HEK293 (cell line): Measurements from ENCODE around the gene SLC35F6.

Experiments
- BCL11A ChIP-seq: fragments of 450-650 bp; formaldehyde crosslinking; IDR thresholded peaks from 2 replicates; pipeline ENCODE4 v1.5.1; 2016; ENCODE audit warnings: low read depth, missing biosample characterization, missing genetic modification characterization
- GFI1B ChIP-seq: fragments of 450-650 bp; formaldehyde crosslinking; IDR thresholded peaks from 2 replicates; pipeline ENCODE4 v1.5.1; 2016; ENCODE audit warnings: missing biosample characterization, missing genetic modification characterization
- KLF1 ChIP-seq: fragments of 450-650 bp; formaldehyde crosslinking; IDR thresholded peaks from 2 replicates; pipeline ENCODE4 v1.5.1; 2016; ENCODE audit warnings: missing biosample characterization, missing genetic modification characterization
- OSR2 ChIP-seq: fragments of 450-650 bp; formaldehyde crosslinking; IDR thresholded peaks from 2 replicates; pipeline ENCODE4 v1.5.1; 2016; ENCODE audit warnings: missing biosample characterization, missing genetic modification characterization
- PRDM1 ChIP-seq: fragments of 450-650 bp; formaldehyde crosslinking; IDR thresholded peaks from 2 replicates; pipeline ENCODE4; 2016; ENCODE audit warnings: missing biosample characterization, missing genetic modification characterization
- SALL2 ChIP-seq: fragments of 450-650 bp; formaldehyde crosslinking; IDR thresholded peaks from 2 replicates; pipeline ENCODE4 v1.5.0; 2017; ENCODE audit warnings: missing biosample characterization, mild to moderate bottlenecking, missing genetic modification characterization, borderline replicate concordance
- ZNF223 ChIP-seq: fragments of 450-650 bp; formaldehyde crosslinking; IDR thresholded peaks from 2 replicates; pipeline ENCODE4 v1.5.1; 2016; ENCODE audit warnings: missing biosample characterization, missing genetic modification characterization
- ZNF350 ChIP-seq: fragments of 450-650 bp; formaldehyde crosslinking; IDR thresholded peaks from 2 replicates; pipeline ENCODE4 v1.5.0; 2017; ENCODE audit warnings: missing biosample characterization, mild to moderate bottlenecking, missing genetic modification characterization
- ZNF354C ChIP-seq: fragments of 450-650 bp; formaldehyde crosslinking; IDR thresholded peaks from 2 replicates; pipeline ENCODE4 v1.5.1; 2016; ENCODE audit warnings: missing biosample characterization, missing genetic modification characterization, low read depth, borderline replicate concordance
- ZNF529 ChIP-seq: fragments of 450-650 bp; formaldehyde crosslinking; IDR thresholded peaks from 2 replicates; pipeline ENCODE4 v1.5.1; 2017; ENCODE audit warnings: missing genetic modification characterization, missing biosample characterization; ENCODE audit not compliant: insufficient replicate concordance
- ZNF549 ChIP-seq: fragments of 450-650 bp; IDR thresholded peaks from 2 replicates; pipeline ENCODE4 v1.5.1; 2018; ENCODE audit warnings: missing biosample characterization, missing genetic modification characterization, mild to moderate bottlenecking, inconsistent platforms, moderate library complexity
- TF ChIP-seq, protein P1 (sequence below): fragments of 450-650 bp; formaldehyde crosslinking; IDR thresholded peaks from 2 replicates; pipeline ENCODE4 v1.5.1; 2016; ENCODE audit warnings: missing biosample characterization, missing genetic modification characterization
- TF ChIP-seq, protein P2 (sequence below): fragments of 450-650 bp; formaldehyde crosslinking; IDR thresholded peaks from 2 replicates; pipeline ENCODE4 v1.5.1; 2017; ENCODE audit warnings: missing biosample characterization, missing genetic modification characterization
- TF ChIP-seq, protein P3 (sequence below): fragments of 450-650 bp; formaldehyde crosslinking; conservative IDR thresholded peaks from 2 replicates; pipeline ENCODE4 v1.5.1; 2016; ENCODE audit warnings: low read depth, missing biosample characterization, missing genetic modification characterization

DNA sequence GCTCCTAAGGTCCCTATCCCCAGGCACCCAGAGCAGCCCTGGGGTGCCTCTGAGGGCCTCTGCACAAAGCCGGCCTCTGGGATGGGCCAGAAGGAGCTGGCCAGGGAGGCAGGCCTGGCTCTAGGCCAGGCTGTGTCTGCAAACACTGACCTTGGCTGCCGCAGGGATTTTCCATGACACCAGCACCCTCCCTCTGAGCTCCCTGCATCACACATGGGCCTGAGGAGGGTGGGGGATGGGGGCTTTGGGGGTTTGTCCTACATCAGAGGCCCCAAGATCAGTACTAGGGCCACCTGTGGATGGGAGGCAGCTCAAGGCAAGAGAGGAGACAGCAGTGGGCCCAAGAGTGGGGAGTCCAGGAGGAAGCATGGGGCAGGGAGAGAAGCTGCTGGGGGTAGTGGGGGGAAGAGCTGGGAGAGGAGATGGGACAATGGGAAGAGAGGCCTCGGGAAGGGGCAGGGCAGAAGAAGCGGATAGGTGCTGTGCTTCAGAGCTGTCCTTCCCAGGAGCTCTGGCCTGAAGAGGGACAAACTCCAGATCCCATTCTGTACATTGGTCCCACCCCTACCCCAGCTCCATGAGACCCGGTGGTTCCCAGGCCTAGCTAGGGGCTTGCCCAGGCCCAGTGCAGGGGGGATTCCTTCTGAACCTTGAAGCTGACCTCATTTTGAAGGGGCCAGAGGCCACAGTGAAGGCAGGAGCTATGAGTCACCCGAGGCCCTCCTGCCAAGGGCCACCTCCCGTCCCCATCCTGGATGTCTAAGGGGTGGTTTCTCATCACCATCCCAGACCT, 43.6 kb upstream of the SLC35F6 start:
- TF ChIP-seq, protein P1, sequence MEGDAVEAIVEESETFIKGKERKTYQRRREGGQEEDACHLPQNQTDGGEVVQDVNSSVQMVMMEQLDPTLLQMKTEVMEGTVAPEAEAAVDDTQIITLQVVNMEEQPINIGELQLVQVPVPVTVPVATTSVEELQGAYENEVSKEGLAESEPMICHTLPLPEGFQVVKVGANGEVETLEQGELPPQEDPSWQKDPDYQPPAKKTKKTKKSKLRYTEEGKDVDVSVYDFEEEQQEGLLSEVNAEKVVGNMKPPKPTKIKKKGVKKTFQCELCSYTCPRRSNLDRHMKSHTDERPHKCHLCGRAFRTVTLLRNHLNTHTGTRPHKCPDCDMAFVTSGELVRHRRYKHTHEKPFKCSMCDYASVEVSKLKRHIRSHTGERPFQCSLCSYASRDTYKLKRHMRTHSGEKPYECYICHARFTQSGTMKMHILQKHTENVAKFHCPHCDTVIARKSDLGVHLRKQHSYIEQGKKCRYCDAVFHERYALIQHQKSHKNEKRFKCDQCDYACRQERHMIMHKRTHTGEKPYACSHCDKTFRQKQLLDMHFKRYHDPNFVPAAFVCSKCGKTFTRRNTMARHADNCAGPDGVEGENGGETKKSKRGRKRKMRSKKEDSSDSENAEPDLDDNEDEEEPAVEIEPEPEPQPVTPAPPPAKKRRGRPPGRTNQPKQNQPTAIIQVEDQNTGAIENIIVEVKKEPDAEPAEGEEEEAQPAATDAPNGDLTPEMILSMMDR (tag by site-specific recombination), result no peak
- TF ChIP-seq GFI1B (tag by site-specific recombination) (no peak), BCL11A (tag by site-specific recombination) (no peak), ZNF549 (tag by site-specific recombination) (no peak), ZNF350 (no peak), KLF1 (no peak), ZNF223 (no peak), SALL2 (tag by site-specific recombination) (no peak), PRDM1 (tag by site-specific recombination) (no peak), ZNF529 (tag by site-specific recombination) (no peak), OSR2 (no peak), ZNF354C (tag by site-specific recombination) (no peak)
- TF ChIP-seq, protein P2, sequence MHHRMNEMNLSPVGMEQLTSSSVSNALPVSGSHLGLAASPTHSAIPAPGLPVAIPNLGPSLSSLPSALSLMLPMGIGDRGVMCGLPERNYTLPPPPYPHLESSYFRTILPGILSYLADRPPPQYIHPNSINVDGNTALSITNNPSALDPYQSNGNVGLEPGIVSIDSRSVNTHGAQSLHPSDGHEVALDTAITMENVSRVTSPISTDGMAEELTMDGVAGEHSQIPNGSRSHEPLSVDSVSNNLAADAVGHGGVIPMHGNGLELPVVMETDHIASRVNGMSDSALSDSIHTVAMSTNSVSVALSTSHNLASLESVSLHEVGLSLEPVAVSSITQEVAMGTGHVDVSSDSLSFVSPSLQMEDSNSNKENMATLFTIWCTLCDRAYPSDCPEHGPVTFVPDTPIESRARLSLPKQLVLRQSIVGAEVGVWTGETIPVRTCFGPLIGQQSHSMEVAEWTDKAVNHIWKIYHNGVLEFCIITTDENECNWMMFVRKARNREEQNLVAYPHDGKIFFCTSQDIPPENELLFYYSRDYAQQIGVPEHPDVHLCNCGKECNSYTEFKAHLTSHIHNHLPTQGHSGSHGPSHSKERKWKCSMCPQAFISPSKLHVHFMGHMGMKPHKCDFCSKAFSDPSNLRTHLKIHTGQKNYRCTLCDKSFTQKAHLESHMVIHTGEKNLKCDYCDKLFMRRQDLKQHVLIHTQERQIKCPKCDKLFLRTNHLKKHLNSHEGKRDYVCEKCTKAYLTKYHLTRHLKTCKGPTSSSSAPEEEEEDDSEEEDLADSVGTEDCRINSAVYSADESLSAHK, result no peak
- TF ChIP-seq, protein P3, sequence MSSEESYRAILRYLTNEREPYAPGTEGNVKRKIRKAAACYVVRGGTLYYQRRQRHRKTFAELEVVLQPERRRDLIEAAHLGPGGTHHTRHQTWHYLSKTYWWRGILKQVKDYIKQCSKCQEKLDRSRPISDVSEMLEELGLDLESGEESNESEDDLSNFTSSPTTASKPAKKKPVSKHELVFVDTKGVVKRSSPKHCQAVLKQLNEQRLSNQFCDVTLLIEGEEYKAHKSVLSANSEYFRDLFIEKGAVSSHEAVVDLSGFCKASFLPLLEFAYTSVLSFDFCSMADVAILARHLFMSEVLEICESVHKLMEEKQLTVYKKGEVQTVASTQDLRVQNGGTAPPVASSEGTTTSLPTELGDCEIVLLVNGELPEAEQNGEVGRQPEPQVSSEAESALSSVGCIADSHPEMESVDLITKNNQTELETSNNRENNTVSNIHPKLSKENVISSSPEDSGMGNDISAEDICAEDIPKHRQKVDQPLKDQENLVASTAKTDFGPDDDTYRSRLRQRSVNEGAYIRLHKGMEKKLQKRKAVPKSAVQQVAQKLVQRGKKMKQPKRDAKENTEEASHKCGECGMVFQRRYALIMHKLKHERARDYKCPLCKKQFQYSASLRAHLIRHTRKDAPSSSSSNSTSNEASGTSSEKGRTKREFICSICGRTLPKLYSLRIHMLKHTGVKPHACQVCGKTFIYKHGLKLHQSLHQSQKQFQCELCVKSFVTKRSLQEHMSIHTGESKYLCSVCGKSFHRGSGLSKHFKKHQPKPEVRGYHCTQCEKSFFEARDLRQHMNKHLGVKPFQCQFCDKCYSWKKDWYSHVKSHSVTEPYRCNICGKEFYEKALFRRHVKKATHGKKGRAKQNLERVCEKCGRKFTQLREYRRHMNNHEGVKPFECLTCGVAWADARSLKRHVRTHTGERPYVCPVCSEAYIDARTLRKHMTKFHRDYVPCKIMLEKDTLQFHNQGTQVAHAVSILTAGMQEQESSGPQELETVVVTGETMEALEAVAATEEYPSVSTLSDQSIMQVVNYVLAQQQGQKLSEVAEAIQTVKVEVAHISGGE, result no peak
